ES-I3 (cell line): Measurements from ENCODE around the gene SV2A.
"Not testable (repeated sequence)": the region's sequence is repeated elsewhere in the genome, so short reads cannot be mapped to it uniquely, and the experiment has no call there.

Experiments used
- H3K36me3 ChIP-seq: 2 replicates; pipeline ENCODE4 v1.6.1; 2013; ENCODE audit warnings: mild to moderate bottlenecking, low read length, control low read depth, moderate library complexity; ENCODE audit not compliant: insufficient read depth
- H3K4me1 ChIP-seq: 2 replicates; pipeline ENCODE4 v1.6.1; 2013; ENCODE audit warnings: mild to moderate bottlenecking, control low read depth, low read length; ENCODE audit not compliant: insufficient read depth
- H3K9ac ChIP-seq: 2 replicates; pipeline ENCODE4 v1.6.1; 2013; ENCODE audit warnings: low read depth, mild to moderate bottlenecking, low read length, moderate library complexity
- H3K9me3 ChIP-seq: 2 replicates; pipeline ENCODE4 v1.6.1; 2013; ENCODE audit warnings: mild to moderate bottlenecking, low read length, moderate library complexity; ENCODE audit not compliant: control insufficient read depth, insufficient read depth

SV2A gene

DNA sequence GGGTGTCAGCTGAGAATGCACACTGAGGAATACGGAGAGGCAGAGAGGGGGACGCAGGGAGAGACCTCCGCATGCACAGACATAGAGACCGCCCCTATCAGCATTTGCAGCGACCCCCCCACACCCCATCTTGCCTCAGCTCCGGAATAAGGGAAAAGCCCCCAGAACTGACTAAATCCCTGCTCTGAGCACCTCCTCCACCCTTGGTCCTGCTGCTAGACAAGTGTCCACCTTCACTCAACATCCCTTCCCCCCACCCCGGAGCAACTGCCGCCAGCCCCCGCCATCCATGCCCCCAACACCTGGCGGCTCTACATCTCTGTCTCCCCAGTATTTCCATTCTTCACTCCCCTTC, 769 bp downstream of the SV2A start:
- no peaks in the 10 kb centered on the region for H3K9me3 ChIP-seq
- H3K4me1 ChIP-seq = peaks cover 19% of the 10 kb centered on the region
- no peaks in the 10 kb centered on the region for H3K36me3 ChIP-seq
- H3K9ac ChIP-seq = peak overlapping the region; percentile 89; the same call in 1 of the 2 replicates

DNA sequence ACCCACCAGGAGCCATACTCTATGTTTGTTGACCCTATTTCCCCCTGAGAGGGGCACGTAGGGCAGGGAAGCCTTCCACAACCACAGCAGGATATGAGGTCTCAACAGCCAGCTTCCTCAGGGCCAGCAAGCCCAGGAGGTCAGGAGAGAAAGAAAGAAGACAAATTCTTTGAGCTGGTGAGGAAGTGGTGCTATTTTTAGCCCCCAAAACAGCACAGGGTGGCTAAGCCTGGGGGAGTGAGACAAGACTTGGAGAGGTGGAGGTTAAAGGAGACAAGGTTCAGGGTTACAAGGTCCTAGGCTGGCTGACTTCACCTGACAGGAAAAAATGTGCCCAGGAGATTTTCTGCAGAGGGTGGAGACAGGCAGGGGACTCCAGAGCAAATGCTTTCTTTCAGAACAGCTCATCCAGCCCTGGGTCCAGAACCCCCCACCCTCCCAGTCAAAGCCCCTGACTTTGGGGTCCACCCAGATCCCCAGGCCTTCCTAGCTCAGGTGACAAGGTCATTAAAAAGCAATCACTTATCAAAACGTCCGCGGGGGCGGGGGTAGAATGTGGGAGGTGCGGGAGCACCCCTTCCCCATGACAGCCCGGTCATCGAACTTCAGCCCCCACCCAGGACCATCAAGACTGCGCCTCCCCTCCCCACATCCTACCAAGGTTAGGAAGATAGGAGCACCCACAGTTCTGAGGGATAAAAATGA, 1.3 kb downstream of the SV2A start:
- peak overlapping the region; percentile 89; the same call in 1 of the 2 replicates for H3K9ac ChIP-seq
- H3K36me3 ChIP-seq = no peaks in the 10 kb centered on the region
- H3K9me3 ChIP-seq = no peaks in the 10 kb centered on the region
- H3K4me1 ChIP-seq = peaks cover 19% of the 10 kb centered on the region

DNA sequence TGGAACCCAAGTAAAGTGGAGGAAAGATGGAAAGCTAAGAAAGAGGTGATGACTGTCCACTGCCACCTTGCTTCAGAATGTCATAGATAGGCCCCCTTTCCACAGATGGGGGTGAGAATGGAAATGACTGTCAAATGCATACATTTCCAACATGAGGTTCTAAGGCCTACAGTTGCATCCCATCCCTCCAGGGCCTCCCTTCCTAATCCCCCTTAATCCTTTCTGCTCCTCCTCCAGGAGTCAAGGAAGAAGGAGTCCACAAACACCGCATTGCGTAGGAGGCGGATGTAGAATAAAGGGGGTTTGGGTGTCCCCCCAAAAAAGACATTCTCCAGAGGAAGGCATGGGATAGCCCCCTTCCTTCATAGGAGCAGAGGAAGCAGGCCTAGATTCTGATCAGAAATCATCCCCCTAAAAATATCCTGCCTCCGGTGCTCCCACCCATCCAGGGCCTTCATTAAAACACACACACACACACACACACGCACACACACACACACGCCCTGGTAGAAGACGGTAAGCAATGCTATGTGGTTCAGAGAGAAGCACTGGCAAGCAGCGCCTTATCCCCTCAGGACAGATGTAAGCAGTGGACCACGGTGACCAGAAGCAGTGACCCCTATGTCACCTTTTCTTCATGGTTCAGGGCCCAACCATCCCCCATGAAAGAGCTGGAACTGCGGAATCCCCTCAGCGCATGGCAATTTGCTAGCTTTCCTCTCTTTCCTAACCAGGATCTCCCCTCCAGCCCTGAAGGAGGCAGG, 2.0 kb downstream of the SV2A start:
- H3K4me1 ChIP-seq = peaks cover 19% of the 10 kb centered on the region
- no peaks in the 10 kb centered on the region for H3K9me3 ChIP-seq
- no peaks in the 10 kb centered on the region for H3K36me3 ChIP-seq
- H3K9ac ChIP-seq = no peak overlapping the region

DNA sequence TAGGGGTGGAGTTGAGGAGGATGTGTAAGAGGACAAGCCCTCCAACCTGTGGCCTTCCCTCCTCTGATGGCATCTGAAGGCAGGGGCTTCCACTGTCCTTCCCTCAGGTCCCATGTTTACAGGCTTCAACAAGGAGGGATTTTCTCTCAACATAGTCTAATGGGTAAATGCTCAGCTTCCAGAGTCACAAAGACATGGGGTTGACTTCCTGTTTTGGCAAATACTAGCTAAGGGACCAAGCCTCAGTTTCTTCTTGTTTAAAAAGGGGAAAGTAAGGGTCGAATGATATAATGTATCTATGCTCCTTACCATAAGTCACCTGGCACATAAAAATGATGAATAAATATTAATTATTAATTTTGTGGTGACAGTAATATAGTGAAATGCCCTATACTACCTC, 3.1 kb downstream of the SV2A start:
- no peak overlapping the region for H3K9ac ChIP-seq
- no peaks in the 10 kb centered on the region for H3K9me3 ChIP-seq
- H3K36me3 ChIP-seq = no peaks in the 10 kb centered on the region
- H3K4me1 ChIP-seq = peaks cover 19% of the 10 kb centered on the region

DNA sequence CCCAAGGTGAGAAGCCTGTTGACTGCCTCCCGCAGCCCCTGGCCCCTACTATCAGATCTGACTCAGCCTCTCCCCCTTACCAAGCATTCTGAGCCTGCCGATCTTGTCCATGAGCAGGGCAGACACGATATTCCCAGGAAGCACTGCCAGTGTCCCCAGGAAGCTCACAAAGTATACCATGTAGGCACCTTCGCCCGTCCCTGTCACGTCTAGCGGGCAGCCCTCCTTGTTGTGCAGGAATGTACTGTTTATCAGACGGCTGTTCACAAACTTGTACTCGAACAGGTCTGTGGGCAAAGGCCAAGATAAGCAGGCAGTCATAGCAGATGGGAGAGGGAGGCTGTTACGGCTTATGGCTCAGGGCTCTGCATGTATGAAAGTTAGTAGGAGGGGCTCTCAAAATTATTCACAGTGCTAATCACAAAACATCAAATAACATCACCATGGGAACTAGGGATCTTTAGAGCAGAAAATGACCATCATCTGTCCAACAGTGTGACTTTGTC, 11.0 kb downstream of the SV2A start:
- Histone ChIP-seq H3K9me3 (no peaks in the 10 kb centered on the region), H3K36me3 (0 out of 2 replicates have a peak, but pooled peaks cover 2% of the 10 kb centered on the region), H3K9ac (no peak overlapping the region), H3K4me1 (no peaks in the 10 kb centered on the region)

DNA sequence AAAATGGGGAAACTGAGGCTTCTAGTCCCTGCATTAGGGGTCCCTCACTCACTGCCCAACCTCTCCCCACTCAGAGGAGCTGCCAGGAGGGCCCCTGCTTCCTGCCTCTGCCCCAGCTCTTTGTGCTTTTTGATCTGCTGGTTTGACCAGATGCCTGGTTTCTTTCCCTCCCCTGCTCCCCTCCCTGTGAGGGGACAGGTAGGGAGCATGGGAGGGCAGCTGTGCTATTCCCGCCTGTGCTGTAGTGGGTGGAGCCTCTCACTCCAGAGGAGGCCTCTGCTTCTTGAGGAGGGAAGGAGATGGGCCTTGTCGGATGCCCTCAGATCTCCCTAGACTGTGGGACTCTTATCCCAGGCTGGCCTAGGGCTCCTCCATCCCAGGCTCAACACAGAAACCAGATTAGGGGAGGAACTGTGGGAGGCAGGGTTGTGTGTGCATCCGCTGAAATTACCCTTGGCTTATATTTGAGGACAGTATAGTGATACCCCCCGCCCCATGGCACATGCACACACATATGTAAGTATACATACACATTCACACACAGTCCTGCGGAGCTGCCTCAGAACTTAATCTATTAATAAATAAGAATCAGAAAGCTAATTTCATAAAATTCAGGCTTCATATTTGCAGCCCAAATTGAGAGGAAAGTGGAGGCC, 13.7 kb downstream of the SV2A start:
- H3K9me3 ChIP-seq = no peaks in the 10 kb centered on the region
- H3K36me3 ChIP-seq = 0 out of 2 replicates have a peak, but pooled peaks cover 2% of the 10 kb centered on the region
- no peaks in the 10 kb centered on the region for H3K4me1 ChIP-seq
- H3K9ac ChIP-seq = no peak overlapping the region

DNA sequence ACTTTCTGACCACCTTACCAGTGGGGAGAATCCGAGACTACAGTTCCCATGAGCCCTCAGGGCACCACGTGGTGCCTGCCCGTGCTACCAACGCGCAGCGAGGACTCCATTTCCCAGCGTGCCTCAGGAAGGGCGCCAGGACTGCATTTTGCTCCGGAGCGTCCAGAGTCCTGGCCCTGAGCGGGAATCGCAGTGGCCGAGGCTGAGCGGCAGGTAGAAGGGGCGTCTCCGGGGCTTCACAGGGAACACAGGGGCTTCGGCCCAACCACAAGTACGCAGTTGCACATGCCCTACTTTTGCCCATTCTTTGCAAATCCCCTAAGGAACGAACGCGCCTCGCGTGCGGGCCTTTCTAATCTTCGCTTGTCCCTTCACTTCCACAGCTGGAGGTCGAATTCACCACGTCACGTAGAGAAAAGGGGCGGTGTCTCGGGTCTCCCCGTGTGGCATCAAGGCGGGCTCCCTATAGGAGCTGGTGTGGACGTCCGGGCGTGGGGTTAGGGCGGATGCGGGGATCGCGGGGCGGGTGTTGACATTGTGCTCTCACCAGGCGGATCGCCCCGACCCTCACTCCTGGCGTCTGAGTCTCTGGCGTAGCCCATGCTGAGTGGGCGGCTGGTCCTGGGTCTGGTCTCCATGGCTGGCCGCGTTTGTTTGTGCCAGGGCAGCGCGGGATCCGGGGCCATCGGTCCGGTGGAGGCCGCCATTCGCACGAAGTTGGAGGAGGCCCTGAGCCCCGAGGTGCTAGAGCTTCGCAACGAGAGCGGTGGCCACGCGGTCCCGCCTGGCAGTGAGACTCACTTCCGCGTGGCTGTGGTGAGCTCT, 18.0 kb downstream of the SV2A start, which contains the start of gene BOLA1:
Gene BOLA1, plus strand, starts transcription at position 109 of the 825 bp plus-strand sequence. Its CDS starts 492 bp downstream, at position 601.
- H3K9ac ChIP-seq = peak within 1 kb of the TSS; percentile 73
- no peaks in the 10 kb centered on the region; the same call in 1 of the 2 replicates for H3K9me3 ChIP-seq
- no peaks in the 10 kb centered on the region for H3K4me1 ChIP-seq
- H3K36me3 ChIP-seq = no peaks in the 10 kb centered on the region

DNA sequence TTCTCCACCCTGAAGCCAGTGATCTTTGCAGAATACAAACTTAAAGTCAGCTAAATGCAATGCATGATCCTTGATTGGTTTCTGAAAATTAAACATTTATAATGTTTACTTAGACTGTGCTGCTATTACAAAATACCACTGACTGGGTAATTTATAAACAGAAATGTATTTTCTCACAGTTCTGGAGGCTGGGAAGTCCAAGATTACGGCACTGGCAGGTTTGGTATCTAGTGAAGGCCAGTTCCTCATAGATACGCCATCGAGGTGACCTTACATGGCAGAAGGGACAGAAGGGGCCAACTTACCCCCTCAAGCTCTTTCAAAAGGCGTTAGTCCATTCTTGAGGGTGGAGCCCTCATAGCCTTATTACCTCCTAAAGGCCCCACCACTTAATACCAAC, 21.1 kb downstream of the SV2A start:
- no peaks in the 10 kb centered on the region for H3K4me1 ChIP-seq
- no peaks in the 10 kb centered on the region; the same call in 1 of the 2 replicates for H3K9me3 ChIP-seq
- no peak overlapping the region for H3K9ac ChIP-seq
- no peaks in the 10 kb centered on the region for H3K36me3 ChIP-seq

DNA sequence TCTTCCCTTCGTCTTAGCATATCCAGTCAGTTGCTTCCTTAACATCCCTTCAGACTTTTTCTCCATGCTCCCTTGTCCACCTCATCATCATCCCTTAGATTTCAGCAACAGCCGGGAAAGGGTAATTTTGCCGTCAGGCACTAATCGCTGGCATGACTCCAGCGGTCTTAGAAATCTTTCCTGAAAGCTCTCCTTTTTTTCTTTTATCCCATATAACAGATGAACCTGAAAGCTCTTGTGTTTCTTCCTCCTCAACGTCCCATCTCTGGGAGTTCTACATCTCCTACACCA, 28.7 kb downstream of the SV2A start:
- peak overlapping the region; percentile 84 for H3K9ac ChIP-seq
- no peaks in the 10 kb centered on the region for H3K36me3 ChIP-seq
- H3K9me3 ChIP-seq = no peaks in the 10 kb centered on the region
- 0 out of 2 replicates have a peak, but pooled peaks cover 7% of the 10 kb centered on the region for H3K4me1 ChIP-seq

DNA sequence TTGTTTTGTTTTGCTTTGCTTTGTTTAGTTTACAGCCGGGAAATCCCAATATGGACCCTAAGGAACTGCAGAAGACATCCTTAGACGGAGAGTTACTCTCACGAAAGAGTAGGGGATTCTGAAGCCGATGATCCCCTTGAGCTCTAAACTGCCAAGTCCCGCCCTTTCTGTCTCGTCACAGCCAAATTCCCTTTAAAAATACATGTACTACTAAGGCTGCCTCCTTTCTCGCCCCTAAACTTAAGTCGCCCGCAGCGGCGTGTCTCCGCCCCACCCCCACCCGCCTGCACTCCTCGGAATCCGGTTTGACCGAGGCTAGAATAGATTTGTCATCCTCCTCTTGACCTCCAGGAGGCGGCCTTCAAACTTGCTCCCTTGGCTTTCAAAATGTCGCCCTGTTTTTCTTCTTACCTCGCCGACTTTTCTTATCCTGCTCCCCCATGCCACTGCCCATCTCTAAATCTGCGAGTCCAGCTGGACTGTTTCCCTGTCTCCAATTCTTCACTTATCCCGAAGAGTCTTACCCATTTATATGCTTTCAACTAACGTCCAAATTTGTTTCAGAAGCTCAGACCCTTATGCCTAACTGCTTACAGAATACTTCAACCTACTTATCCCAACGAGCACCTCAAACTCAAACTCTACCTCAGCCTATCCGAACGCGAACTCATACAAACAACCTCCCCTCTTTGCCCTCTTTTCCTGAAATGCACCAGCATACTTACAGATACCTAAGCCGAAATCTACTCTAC, 29.2 kb downstream of the SV2A start:
- Histone ChIP-seq H3K9me3 (no peaks in the 10 kb centered on the region), H3K9ac (peak overlapping the region; percentile 84), H3K36me3 (no peaks in the 10 kb centered on the region), H3K4me1 (0 out of 2 replicates have a peak, but pooled peaks cover 7% of the 10 kb centered on the region)

DNA sequence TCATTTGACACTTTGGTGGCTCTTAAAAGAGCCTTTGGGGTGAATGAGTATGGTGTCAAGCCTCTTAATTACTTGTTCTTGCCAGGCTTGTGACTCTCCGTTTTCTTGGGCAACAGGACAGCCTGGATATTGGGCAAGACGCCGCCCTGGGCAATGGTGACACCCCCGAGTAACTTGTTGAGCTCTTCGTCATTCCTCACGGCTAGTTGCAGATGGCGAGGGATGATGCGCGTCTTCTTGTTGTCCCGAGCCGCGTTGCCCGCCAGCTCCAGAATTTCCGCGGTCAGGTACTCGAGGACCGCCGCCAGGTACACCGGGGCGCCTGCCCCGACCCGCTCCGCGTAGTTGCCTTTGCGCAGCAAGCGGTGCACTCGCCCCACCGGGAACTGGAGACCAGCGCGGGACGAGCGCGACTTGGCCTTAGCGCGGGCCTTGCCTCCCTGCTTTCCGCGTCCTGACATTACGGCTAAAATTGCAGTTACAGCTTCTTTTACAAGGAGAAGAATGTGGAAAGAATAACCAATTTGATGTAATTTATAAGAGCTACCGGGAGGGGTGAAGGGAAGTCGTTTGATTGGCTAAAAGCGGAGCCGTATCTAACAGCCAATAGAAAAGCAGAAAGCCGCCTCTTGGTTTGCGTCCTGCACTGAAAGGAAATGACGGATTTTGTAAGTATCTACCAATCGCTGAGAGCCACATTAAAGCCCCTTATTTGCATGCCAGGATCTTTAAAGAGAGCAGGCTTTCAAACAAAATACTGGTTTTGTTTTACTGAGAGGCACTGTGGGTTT, 30.0 kb downstream of the SV2A start:
- H3K9me3 ChIP-seq = no peaks in the 10 kb centered on the region
- H3K36me3 ChIP-seq = no peaks in the 10 kb centered on the region
- H3K9ac ChIP-seq = peak overlapping the region; percentile 84
- 0 out of 2 replicates have a peak, but pooled peaks cover 7% of the 10 kb centered on the region for H3K4me1 ChIP-seq

DNA sequence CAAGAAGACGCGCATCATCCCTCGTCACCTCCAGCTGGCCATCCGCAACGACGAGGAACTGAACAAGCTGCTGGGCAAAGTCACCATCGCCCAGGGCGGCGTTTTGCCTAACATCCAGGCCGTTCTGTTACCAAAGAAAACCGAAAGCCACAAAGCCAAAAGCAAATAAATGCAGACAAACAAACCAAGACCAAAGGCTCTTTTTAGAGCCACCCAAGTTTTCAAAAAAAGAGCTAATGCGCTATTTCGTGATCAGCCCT, 30.5 kb downstream of the SV2A start:
- H3K9me3 ChIP-seq, H3K36me3 ChIP-seq, H3K4me1 ChIP-seq: not testable (repeated sequence)
- peak overlapping the region; percentile 84 for H3K9ac ChIP-seq
